CD14-positive monocyte (primary cell): ENCODE results near the gene DOCK10. TPM values are rescaled to one million over a fixed set of nuclear protein-coding genes. Genes with fewer than 3 reads are reported as not detected.

Experiments
- DNase-seq, 3 donors: peaks; one replicate each; pipeline ENCODE4 v3.0.0-alpha.2; 2011 to 2022
- H2AFZ ChIP-seq: 2 replicates; pipeline ENCODE4 v1.6.0; 2012; ENCODE audit warnings: mild to moderate bottlenecking, low read depth, low read length, inconsistent platforms; ENCODE audit not compliant: insufficient read depth, poor library complexity, severe bottlenecking
- H3K27ac ChIP-seq, 2 donors: 1 replicate in 1 of 2; 2 replicates in 1 of 2; pipeline ENCODE4 v1.5.1; 2012 to 2013; ENCODE audit warnings: low read length in 2 of 2, control low read depth in 1 of 2, inconsistent platforms in 1 of 2, low read depth in 1 of 2, mild to moderate bottlenecking in 1 of 2
- H3K27me3 ChIP-seq, 2 donors: one replicate each; pipeline versions ENCODE4 v1.6.0 to v1.6.1; 2011 to 2013; ENCODE audit warnings: low read length in 2 of 2; ENCODE audit not compliant: control insufficient read depth in 2 of 2, insufficient read depth in 2 of 2
- H3K36me3 ChIP-seq, 2 donors: replicated peaks in 1 of 2; 1 replicate in 1 of 2; 2 replicates in 1 of 2; pipeline versions ENCODE4 v1.5.1 to v1.6.1; 2012 to 2013; ENCODE audit warnings: low read length in 2 of 2, control low read depth in 1 of 2, inconsistent platforms in 1 of 2, mild to moderate bottlenecking in 1 of 2; ENCODE audit not compliant: insufficient read depth in 2 of 2, control insufficient read depth in 1 of 2
- H3K4me1 ChIP-seq, 2 donors: 1 replicate in 1 of 2; 2 replicates in 1 of 2; pipeline versions ENCODE4 v1.5.1 to v1.6.1; 2012 to 2013; ENCODE audit warnings: low read length in 2 of 2, control low read depth in 1 of 2, inconsistent platforms in 1 of 2, mild to moderate bottlenecking in 1 of 2, moderate library complexity in 1 of 2; ENCODE audit not compliant: insufficient read depth in 2 of 2, control insufficient read depth in 1 of 2
- H3K4me2 ChIP-seq: replicated peaks from 2 replicates; pipeline ENCODE3; 2012; ENCODE audit warnings: low read length, moderate library complexity, mild to moderate bottlenecking; ENCODE audit not compliant: poor library complexity, severe bottlenecking; ENCODE audit errors: extremely low read depth
- H3K4me3 ChIP-seq, 3 experiments: fragments of 200-600 bp in 1 of 3; sonication (generic) in 1 of 3; replicated peaks in 1 of 3; 1 replicate in 2 of 3; 2 replicates in 1 of 3; pipeline ENCODE4 v1.5.1; 2011 to 2013; ENCODE audit warnings: low read length in 3 of 3, mild to moderate bottlenecking in 3 of 3, control low read depth in 2 of 3, low read depth in 2 of 3, inconsistent platforms in 1 of 3, moderate library complexity in 1 of 3
- H3K79me2 ChIP-seq: 2 replicates; pipeline ENCODE4 v1.6.0; 2012; ENCODE audit warnings: mild to moderate bottlenecking, control low read depth, inconsistent platforms, low read length, moderate library complexity; ENCODE audit not compliant: insufficient read depth
- H3K9ac ChIP-seq: 2 replicates; pipeline ENCODE4 v1.6.0; 2017; ENCODE audit warnings: low read length, mild to moderate bottlenecking; ENCODE audit not compliant: insufficient read depth, poor library complexity, severe bottlenecking
- H3K9me3 ChIP-seq, 2 donors: replicated peaks in 1 of 2; 1 replicate in 1 of 2; 2 replicates in 1 of 2; pipeline versions ENCODE4 v1.5.1 to v1.6.1; 2012 to 2013; ENCODE audit warnings: low read length in 2 of 2, control low read depth in 1 of 2; ENCODE audit not compliant: control insufficient read depth in 1 of 2, insufficient read depth in 1 of 2
- H4K20me1 ChIP-seq: 2 replicates; pipeline ENCODE4 v1.6.0; 2012; ENCODE audit warnings: mild to moderate bottlenecking, low read length, control low read depth, moderate library complexity; ENCODE audit not compliant: insufficient read depth
- H3K27ac Mint-ChIP-seq, 7 donors: one replicate each; pipeline ENCODE4 v1.8.0; 2020; ENCODE audit warnings: mild to moderate bottlenecking in 7 of 7, mixed read lengths in 7 of 7, moderate library complexity in 6 of 7, inconsistent platforms in 2 of 7
- H3K27me3 Mint-ChIP-seq, 3 donors: one replicate each; pipeline ENCODE4 v1.8.0; 2021 to 2022; ENCODE audit warnings: low read depth in 3 of 3, mild to moderate bottlenecking in 3 of 3, mixed read lengths in 3 of 3, moderate library complexity in 3 of 3, inconsistent platforms in 1 of 3
- H3K36me3 Mint-ChIP-seq, 2 donors: one replicate each; pipeline ENCODE4 v1.8.0; 2020; ENCODE audit warnings: mixed read lengths in 2 of 2, inconsistent platforms in 1 of 2, mild to moderate bottlenecking in 1 of 2
- H3K4me1 Mint-ChIP-seq: one replicate; pipeline ENCODE4 v1.8.0; 2020; ENCODE audit warnings: mild to moderate bottlenecking, mixed read lengths
- H3K4me3 Mint-ChIP-seq, 2 donors: one replicate each; pipeline ENCODE4 v1.8.0; 2020; ENCODE audit warnings: mild to moderate bottlenecking in 2 of 2, mixed read lengths in 2 of 2, moderate library complexity in 1 of 2
- H3K9me3 Mint-ChIP-seq, 7 donors: one replicate each; pipeline ENCODE4 v1.8.0; 2020 to 2022; ENCODE audit warnings: mixed read lengths in 7 of 7, mild to moderate bottlenecking in 6 of 7, moderate library complexity in 6 of 7, inconsistent platforms in 2 of 7
- CTCF ChIP-seq: fragments of 200-600 bp; IDR thresholded peaks from one replicate; pipeline ENCODE4 v1.8.0; 2022; ENCODE audit warnings: antibody characterized with exemption, mild to moderate bottlenecking
- WGBS: methylation state at CpG from one replicate; pipeline ENCODE4 v1.1.5; 2013; ENCODE audit warnings: missing lambda C conversion rate; ENCODE audit not compliant: insufficient coverage; 5-methylcytosine and 5-hydroxymethylcytosine counted together
- intact Hi-C, 2 donors: fragments of 100-400 bp; cut with micrococcal nuclease; formaldehyde crosslinking; loops; one replicate each; pipeline versions ENCODE4 v1.15.0 to v1.15.1; 2023
- polyA plus RNA-seq, 3 donors: library from polyadenylated mRNA; depleted of rRNA in 1 of 3; unstranded in 2 of 3; stranded (reverse) in 1 of 3; fragments of 300-500 nt in 2 of 3; fragments of >200 nt in 1 of 3; fragmentation: Illumina TruSeq in 2 of 3; gene quantifications; 1 replicate in 2 of 3; 2 replicates in 1 of 3; pipeline ENCODE4 v1.2.3, GENCODE V29; 2012 to 2021

The DOCK10 gene
- polyA plus RNA-seq, 3 donors: 9.5 to 30.9 (median 16.5) TPM

- no peak for DNase-seq
- Histone ChIP-seq H2AFZ (no peak overlapping the region), H3K4me3 (no peak overlapping the region), H3K4me2 (no peak overlapping the region), H3K4me1 (peaks cover 10 to 28% of the 10 kb centered on the region in 2 donors), H4K20me1 (peaks cover 73% of the 10 kb centered on the region), H3K27me3 (no peaks in the 10 kb centered on the region), H3K36me3 (no peaks in the 10 kb centered on the region), H3K9me3 (no peaks in the 10 kb centered on the region), H3K9ac (no peak overlapping the region), H3K27ac (no peak overlapping the region), H3K79me2 (peaks cover 95% of the 10 kb centered on the region)
- Mint-ChIP-seq H3K27me3 (no peaks in the 10 kb centered on the region), H3K4me1 (peaks cover 35% of the 10 kb centered on the region), H3K27ac (no peak overlapping the region), H3K4me3 (no peak overlapping the region), H3K36me3 (peaks cover 5% of the 10 kb centered on the region in 2 donors), H3K9me3 (no peaks in the 10 kb centered on the region)
- intact Hi-C loops: no loop called here
- TF ChIP-seq CTCF: no peak
- WGBS: 100% methylated on average over 1 of the region's 3 CpGs
Observed at GRCh38 chr2:225017713-225018112, 24.6 kb downstream of the DOCK10 start.

GRCh38 chr2:225017098-225017685 lies 25.1 kb downstream of the DOCK10 start:
- no peaks in the 10 kb centered on the region for H3K27me3 ChIP-seq
- Mint-ChIP-seq H3K36me3 (peaks cover 5% of the 10 kb centered on the region in 2 donors), H3K27ac (peak overlapping the region in 1 of 7 donors; percentile 77), H3K9me3 (no peaks in the 10 kb centered on the region), H3K4me3 (no peak overlapping the region), H3K4me1 (peaks cover 33% of the 10 kb centered on the region), H3K27me3 (no peaks in the 10 kb centered on the region)
- H3K4me1 ChIP-seq: peaks cover 10 to 25% of the 10 kb centered on the region in 2 donors
- H4K20me1 ChIP-seq: peaks cover 73% of the 10 kb centered on the region
- no peaks in the 10 kb centered on the region for H3K9me3 ChIP-seq
- no peak overlapping the region for H3K27ac ChIP-seq
- no peak overlapping the region for H3K4me2 ChIP-seq
- intact Hi-C loops: no loop called here
- TF ChIP-seq CTCF: no peak
- WGBS: no CpG with 5 or more reads among the region's 2 CpGs
- peaks cover 95% of the 10 kb centered on the region for H3K79me2 ChIP-seq
- no peak overlapping the region for H3K9ac ChIP-seq
- H2AFZ ChIP-seq: no peak overlapping the region
- no peak overlapping the region for H3K4me3 ChIP-seq
- H3K36me3 ChIP-seq: no peaks in the 10 kb centered on the region
- DNase-seq: no peak
